Erythroblast (primary cell): Measurements from ENCODE around the gene MCM3AP.

Source experiments
- DNase-seq, 2 experiments: peaks; one replicate each; lab custom pipeline; 2025; lab: John Stamatoyannopoulos, UW
- GATA1 ChIP-seq: IDR thresholded peaks from 2 replicates; pipeline ENCODE4 v1.6.1; 2011; ENCODE audit warnings: low read depth, mild to moderate bottlenecking, control low read depth, low read length, moderate library complexity
- POLR2A ChIP-seq: IDR thresholded peaks from 2 replicates; pipeline ENCODE4 v1.6.1; 2011; ENCODE audit warnings: mild to moderate bottlenecking, low read length

The MCM3AP gene

GRCh38 chr21:46196733-46197132 is 88.7 kb downstream of the MCM3AP start:
- no peak for DNase-seq
- no peak for TF ChIP-seq GATA1
- TF ChIP-seq POLR2A = no peak

DNA sequence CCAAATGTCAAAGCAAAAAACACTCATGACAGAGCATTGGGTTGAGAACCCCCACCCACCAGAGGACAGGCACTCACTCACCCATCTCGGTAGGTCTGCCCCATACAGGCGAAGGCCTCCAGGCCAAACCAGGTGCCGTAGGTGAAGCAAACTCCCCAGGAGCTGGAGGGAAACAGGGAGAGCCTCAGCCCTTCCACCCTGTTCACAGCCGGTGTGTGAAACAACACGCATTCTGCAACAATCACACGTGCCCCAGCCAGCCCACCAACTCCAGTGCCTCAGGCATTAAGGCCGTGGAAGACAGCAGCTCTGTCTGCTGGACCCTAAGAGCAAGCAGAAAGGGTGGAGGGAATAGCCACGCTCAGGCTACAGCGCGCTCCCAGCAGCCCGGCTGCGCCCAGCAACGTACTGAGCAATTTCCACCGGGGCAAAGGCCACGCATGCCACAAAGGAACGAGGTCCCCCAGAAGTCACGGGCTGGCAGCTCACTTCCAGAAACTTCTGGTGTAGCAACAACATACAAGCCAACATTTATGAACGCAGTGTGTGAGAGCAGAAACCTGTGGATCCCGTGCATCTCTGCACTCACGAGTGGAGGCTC is 89.7 kb downstream of the MCM3AP start:
- DNase-seq = no peak
- TF ChIP-seq POLR2A (no peak), GATA1 (no peak)

DNA sequence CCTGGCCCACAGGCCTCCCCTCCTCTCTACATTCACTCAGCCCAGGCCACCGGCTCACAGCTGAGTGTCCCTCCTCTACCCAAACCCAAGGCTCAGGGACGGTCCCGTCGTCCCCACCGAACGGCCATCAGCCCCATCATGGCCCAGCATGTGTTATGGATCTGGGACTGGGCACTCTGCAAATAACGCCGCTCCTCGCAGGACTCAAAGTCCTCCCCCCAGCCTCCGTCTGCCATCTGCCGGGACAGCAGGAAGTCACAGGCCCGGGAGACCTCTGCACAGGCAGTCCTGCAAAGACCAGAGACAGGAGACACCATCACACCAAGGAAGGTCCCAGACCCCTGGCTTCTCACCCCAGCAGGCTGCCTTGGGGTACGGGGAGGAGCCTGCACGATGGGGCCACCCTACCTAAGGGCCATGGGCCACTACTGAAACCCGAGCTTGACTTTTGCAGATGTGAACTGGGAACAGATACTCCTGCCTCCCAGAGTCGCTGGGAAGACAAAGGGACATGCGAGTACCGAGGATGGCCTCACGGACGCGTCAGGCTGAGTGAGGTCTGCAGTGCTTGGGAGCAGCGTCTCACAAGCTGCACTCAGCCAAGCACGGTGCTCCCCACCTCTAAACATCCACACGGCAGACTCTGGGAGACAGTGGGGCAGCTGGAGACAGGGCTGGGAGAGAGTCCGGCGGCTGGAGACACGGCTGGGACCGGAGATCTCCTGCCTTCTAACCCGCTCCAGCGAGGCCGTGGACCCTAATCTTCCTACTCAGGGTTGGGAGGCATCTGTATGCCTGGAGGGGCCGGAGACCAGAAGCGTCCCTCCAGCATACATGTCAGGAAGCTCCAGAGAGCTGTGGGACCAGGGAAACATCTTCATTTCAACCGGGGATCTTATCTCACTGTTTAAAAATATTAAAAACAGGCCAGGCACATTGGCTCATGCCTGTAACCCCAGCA is 90.8 kb downstream of the MCM3AP start:
- TF ChIP-seq POLR2A (no peak), GATA1 (no peak)
- no peak for DNase-seq

DNA sequence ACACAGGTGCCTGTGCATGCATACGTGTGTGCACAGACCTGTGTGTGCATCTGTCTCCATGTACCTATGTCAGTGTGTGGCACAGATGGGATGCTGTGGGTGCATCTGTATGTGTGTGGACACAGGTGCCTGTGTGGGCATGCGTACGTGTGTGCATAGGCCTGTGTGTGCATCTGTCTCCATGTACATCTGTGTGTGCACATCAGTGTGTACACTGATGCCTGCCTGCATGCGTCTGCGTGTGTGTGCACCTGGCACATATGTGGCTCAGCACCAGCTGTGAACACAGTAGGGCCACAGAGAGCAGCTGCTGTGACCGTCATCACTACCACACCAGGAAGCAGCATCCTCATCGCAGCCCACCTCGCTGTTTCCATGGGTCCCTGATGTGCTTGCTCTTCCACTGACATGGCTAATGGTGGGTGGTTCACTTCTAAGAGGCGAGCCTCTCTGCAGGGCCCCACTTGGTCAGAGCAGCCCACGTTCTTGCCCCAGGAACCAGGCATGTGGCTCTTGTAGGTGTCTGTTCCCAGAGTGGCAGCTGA is 91.5 kb downstream of the MCM3AP start:
- DNase-seq = no peak
- TF ChIP-seq POLR2A (no peak), GATA1 (no peak)

- no peak for TF ChIP-seq GATA1
- TF ChIP-seq POLR2A = no peak
- DNase-seq = no peak
Observed at GRCh38 chr21:46191686-46192575, 93.5 kb downstream of the MCM3AP start.

DNA sequence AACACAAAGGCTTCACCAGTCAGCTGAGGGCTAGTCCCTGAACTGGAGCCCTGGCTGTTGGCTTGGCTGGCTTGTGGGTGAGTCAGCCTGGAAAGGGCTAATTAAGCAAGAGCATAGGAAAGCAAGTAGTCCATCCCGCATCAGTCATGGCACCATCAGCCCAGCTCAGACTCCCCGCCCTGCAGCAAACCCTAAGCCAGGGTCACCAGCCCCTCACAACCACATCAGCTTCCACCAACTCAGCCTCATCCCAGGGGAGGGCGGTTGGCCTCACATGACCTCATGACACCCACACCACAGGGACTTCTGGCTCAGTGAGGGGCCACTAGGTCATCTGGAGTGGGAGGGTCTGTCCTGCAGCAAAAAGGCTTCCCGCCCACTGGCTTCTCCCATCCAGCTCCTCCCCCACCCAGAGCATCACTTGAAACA is 94.1 kb downstream of the MCM3AP start:
- no peak for DNase-seq
- TF ChIP-seq POLR2A (no peak), GATA1 (no peak)

DNA sequence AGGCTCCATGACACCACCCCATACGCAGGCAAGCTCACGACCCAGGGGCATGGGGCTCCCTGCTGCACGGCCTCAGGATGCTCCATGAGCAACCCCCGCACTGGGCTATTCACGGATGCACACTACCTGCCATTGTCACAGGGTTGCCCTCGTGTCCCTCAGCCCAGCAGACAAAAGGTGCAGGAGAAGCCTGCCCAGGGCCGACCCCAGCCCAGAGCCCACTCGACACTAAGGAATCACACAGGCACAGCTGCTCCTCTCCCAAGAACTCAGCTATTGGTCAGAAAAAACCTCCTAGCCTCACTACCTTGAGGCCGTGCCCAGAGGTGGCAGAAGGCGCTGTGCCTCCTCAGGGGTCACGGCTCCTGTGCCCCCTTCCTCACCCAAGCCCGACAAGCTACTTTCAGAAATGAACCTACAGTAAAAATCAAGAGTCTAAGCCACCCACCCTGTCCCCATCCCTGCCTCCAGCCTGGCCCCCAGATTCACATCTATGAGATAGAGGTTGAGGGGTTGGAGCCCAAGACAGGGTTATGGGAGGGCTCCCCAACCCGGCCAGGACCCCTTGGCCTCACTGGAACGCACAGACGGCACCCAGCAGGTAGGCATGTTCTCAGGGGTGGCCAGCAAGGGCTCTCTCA is 94.8 kb downstream of the MCM3AP start:
- no peak for DNase-seq

DNA sequence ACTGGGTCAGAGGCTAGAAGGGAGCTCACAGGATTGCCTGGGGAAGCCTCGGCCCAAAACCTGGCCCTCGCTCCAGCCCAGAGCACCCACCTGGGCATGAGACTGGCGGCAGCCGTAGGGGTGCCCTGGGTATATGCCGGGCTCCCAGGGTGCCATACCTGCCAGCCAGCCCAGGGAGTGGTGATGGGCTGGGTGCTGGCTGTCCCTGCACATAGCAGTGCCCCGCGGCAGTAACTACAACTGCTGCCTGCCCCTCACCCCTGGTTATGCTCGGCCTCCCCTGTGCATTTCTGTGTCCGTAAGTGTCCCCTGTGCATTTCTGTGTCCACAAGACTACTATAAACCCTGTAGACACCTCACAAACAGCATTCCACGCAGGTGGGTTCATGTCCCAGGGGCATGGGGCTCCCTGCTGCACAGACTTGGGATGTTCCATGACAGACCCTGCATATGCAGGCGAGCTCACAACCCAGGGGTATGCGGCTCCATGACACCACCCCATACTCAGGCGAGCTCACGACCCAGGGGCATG is 95.4 kb downstream of the MCM3AP start:
- no peak for DNase-seq
- no peak for TF ChIP-seq GATA1
- no peak for TF ChIP-seq POLR2A

More for the DNA sequence above, 94.8 kb downstream of the MCM3AP start:
- no peak for TF ChIP-seq GATA1
- no peak for TF ChIP-seq POLR2A

GRCh38 chr21:46189213-46189958 is 96.0 kb downstream of the MCM3AP start:
- TF ChIP-seq POLR2A (no peak), GATA1 (no peak)
- DNase-seq = no peak

DNA sequence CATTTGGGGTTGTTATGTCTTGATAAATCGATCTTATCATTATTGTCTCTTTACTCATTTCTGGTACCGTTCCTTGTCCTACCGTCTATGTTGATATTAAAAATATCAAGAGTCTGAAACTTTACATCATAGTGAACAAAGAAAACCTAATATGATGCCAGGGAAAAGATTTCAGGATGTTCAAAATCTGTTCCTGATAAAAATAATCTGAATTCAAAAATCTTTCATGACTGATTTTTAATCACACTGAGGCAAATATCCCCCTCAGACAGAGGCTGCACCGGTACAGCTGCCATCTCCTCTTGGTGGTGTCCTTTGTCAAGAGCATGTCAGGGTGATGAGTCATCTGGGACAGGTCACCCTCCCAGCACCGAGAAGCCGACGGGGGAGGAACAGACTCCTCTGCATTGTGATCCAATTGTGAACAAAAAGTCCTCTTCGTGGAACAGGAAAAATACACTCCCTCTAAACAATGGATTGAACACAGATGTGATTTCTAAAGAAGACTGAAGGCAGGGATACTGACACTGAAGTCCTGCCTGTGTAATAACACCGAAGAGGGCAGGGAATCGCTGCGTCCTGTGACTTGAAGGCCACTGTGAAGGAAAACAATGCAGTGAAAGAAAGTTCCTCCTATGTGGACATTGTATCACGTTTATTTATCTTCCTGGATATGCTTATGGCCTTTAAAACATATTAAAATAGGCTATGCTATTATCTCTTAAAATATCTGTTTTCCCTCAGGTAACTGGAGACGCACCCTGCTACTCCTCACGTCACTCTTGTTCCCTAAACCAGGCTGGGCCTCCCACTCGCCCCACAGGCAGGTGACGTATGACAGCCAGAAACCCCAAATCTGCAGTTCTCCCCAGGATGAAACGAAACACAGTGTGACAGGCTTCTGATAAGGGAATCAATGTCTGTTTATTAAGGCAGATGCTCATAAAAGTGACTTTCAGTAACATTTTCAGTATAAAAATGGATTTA is 96.9 kb downstream of the MCM3AP start:
- no peak for TF ChIP-seq GATA1
- no peak for TF ChIP-seq POLR2A
- DNase-seq = peak in 1 of 2 experiments; percentile 36

GRCh38 chr21:46187814-46188213 is 97.6 kb downstream of the MCM3AP start:
- no peak for DNase-seq
- TF ChIP-seq POLR2A = no peak
- TF ChIP-seq GATA1 = no peak
